NCI-H2196 treated with DMSO at 0.1 percent for 48 hours (cell line): Measurements from ENCODE around the gene MICAL3.
"Not testable (repeated sequence)": the region's sequence is repeated elsewhere in the genome, so short reads cannot be mapped to it uniquely, and the experiment has no call there.

ENCODE experiments used
- DNase-seq: peaks from one replicate; lab custom pipeline; 2025; ENCODE audit not compliant: unreplicated experiment; lab: John Stamatoyannopoulos, UW

Gene MICAL3

DNA sequence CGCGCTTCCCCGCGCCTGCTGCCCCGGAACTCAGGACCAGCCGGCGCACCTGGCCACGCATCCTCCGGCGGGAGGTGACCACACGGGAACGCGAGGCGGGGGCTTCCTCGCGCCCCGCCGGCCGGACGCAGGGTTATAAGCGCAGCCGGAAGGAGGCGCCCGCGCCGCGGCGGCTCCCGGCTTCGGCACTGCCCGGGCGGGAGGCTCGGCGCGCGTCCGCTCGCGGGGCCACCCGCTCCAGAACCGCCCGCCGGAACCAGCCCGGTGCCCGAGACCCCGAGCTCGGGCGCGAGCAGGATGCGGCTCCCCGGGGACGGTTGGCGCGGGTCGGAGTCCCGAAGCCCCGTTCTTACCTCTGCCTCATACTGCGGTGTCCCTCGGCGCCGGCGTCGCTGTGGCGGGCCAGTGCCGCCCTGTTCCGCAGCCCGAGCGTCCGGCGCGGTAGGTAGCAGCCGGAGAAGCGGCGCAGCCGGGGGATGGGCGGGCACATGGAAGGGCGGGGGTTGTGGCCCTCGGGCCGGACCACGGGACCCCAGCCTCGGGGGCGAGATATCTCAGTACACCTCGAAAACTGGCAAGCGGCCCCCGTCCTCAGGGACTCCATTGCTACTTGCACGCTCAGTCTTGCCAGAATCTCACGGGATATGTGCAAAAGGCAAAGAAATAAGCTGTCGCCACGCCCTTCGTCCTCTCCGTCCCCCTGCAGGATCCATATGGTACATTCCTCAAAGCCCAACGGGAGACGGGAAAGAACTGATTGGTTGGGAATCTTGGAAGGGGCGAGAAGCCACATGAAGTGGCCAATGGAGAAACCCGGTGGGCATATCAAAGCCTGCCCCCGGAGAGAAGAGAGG lies 23.1 kb downstream of the MICAL3 start:
- DNase-seq = peak; percentile 95

DNA sequence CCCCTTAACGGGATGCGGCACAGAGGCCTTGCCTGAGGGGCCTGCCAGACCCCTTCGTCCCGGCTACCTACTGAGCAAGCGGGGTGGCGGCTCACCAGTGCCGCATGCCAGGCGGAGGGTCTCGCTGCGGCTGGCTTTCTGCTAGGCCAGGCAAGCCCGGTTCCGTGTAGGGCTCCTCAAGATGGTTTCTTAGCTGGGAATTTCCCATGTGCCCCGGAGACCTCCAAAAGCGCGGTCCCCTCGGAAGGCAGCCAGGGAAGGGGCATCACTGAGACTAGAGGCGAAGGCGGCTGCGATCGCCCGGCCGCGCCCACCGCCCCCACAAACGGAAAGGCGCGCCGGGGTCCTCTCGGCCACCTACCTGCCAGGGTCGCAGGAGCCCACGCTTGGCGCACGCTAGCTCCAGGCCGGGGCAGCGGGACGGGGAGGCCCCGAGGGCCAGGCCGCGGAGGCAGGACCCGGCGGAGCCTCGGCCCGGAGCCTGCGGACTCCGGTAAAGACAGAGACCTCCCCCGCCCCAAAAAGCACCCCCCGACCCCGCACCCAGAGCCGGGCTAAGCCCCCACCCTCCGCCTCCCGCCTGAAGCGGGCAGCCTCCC lies 23.8 kb downstream of the MICAL3 start:
- DNase-seq = no peak

DNA sequence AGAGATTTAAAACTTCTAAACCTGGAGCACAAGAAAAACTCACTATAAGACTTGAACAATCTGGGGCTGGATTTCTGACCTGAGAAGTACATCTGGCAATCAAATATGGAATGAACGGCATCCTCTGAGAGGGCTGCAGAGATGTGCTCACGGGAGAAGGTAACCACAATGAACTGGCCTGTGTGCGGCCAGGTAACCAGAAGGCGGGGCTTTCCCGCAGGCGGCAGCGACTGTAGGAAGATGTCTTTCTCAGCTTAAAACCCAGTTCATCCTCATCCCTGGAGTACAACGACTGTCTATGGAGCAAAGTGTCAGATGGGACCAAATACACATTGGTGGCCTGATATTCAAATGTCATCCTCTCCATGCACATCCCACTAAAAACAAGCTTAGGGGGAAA lies 24.5 kb downstream of the MICAL3 start:
- no peak for DNase-seq

DNA sequence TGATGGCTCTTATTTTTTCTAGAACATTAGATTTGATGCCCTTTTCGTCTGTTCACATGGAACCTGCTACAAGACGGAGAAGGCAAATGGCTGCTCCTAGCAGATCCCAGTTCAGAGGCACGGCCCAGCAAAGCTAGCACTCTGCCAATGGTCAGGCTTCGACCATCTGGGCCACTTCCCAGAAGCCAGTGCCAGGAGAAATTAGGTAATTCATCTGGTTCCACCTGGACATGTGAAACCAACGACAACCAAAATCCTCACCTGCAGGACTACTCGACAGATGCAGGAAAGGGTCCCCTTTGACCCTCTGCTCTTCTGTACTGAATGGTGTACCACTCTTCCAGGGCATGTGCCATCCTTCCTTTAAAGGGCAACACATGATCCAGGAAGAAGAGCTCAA lies 25.4 kb downstream of the MICAL3 start:
- no peak for DNase-seq

DNA sequence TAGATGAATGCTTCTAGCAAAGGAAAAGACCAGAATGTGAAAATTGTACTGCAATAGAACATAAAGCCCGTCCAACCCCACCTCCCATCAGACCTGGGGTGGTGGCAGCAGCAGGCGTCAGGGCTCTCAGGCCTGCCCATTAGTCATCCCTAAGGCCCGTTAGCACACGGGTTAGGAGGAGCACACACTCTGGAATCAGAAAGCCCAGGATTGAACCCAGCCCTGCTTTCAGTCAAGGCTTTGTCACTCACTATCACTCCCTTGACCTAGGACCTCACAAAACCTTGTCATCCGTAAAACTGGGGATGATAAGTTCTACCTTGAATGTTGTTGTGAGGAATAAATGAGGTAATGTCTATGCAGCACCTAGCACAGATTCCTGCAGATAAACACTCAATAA lies 26.9 kb downstream of the MICAL3 start:
- no peak for DNase-seq

DNA sequence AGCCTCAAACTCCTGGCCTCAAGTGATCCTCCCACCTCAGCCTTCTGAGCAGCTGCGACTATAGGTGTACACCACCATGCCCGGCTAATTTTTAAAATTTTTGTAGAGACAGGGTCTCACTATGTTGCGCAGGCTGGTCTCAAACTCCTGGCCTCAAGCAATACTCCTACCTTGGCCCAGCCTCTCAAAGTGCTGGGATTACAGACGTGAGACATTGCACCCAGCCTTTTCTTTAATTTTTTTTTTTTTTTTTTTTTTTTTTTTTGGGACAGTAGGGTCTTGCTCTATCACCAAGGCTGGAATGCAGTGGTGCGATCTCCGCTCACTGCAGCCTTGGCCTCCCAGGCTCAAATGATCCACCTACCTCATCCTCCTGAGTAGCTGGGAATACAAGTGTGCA lies 29.1 kb downstream of the MICAL3 start:
- not testable (repeated sequence) for DNase-seq

DNA sequence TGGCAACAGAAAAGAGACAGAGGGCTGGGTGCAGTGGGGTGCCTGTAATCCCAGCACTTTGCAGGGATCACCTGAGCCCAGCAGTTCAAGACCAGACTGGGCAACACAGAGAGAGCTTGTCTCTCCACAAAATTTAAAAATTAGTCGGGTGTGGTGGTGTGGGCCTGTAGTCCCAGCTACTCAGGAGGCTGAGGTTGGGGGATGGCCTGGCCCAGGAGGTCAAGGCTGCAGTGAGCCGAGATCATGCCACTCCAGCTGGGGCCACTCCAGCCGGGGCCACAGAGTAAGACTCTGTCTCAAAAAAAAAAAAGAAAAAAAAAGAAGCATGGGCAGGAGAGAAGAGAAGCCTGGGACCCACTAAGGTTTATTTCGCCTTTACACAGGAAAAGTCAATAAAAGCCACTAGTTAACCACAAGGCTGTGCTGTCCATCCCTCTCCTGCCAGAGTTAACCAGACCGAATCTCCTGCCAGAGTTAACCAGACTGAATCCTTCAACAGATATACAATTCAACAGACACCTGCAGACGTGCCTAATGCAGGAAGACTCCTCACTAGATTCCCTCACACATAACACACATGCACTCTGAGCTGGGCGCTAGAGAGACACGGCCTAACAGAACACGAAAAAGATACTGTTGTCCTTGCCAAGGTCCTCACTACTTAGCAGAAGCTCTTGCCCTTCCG lies 29.8 kb downstream of the MICAL3 start:
- no peak for DNase-seq

DNA sequence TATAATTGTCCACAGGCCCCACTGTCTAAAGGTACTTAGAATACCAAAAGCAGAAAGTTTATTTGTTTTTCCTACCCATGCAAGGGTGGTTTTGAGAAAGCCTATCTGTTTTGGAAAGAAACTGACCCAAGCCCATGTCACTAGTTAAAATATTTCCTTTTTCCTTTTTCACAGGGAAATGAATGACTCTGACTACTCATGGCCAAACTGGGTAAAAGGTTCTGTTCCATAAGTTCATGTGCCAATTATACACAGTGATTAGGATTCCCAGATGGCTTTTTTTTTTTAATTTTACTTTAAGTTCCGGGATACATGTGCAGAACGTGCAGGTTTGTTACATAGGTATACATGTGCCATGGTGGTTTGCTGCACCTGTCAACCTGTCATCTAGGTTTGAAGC lies 31.4 kb downstream of the MICAL3 start:
- DNase-seq = not testable (repeated sequence)

DNA sequence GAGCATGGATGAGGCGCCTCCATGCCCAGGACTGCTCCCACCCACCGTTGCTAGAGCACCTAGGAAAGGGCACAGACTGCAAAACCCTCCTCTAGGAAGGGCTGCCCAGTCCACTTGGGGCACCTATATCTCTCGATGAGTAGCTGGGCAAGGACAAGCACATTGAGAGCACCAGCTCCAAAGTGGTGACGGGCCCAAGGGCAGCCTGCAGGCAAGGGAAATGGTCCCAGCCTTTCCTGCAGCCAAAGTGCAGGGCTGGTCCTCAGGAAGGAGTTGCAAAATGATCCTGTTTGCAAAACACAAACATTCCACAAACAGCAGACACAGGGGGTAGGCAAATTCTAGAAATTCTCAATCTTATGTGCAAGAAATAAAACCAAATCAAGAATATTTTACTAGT lies 32.4 kb downstream of the MICAL3 start:
- DNase-seq = not testable (repeated sequence)

DNA sequence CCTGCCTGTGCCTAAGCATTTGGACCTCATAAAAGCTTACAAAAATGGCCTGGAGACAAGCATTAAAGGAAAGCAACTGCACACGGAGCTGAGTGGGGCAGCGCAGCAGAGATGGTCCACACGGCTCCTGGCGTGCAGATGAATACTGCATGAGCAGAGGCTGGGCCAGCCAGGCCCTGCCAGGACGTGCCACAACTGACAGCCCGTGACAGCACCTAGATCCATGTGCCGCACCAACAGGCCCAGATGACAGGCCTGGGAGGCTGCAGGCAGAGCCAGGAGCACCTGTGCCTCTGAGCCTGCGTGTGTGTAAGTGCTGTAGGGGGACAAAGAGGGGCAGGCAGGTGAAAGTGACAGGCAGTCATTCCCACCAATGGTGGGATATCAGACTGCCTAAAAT lies 33.4 kb downstream of the MICAL3 start:
- DNase-seq = no peak

DNA sequence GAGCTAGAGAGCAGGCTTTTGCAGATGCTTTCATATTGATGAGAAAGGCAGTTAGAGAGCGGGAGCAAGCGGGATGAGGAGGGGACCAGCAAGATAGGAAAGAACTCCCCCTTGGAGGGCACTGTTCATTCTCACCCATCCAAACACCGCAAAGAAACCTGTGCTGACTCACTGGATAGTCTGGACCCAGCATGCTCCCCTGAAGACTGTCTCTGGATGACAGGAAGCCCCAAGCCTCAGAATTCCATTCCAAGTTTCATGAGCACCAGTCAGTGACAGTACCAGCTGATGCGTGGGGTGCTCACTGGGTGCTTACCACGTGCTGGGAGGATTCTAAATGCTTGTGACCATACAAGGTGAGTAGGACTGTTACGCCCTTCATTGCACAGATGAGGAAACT lies 34.2 kb downstream of the MICAL3 start:
- no peak for DNase-seq

DNA sequence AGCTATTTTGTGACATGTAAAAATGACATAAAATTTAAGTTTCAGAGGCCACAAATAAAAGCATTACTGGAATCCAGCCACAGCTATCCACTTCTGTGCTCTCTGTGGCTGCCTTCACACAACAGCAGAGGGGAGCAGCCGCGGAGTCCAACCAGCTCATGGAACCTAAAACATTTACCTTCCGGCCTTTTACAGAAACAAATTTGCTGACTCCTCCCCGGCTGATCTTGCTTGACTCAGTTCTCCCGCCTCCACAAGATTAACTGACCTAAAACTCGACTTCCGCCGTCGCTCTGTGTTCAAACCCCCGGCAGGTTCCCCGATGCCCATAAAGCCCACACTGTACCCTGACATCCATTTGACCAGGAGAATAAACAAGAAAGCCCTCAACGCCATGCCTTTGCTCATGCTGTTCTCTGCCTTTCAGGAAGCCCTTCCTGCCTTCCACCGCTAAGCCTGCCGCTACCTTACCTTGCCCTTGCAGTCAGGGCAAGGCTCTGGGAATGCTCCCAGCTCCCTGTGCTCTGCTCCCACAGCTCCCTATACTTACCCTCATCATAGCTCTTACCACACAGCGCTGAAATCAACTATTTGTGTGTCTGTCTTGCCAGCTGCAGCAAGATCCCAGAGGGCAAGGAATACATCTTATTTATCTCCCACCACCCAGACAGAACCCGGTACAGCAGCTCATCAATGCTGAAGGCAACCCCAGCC lies 35.4 kb downstream of the MICAL3 start:
- no peak for DNase-seq

DNA sequence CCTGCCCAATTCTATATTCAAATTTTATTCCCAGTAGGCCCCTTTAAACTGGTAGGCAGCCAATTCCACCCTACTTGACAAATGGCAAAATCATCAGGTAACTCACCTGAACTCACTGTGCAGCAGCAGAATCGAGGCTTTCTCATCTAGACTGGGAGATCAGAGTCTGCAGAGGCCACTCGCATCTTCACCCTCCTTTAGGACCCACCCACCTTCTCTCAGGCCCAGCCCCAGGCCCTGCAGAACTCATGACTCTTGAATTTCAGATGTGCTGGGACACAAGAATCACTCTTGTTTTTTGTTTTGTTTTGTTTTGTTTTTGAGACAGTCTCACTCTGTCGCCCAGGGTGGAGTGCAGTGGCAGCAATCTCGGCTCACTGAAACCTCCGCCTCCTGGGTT lies 38.8 kb downstream of the MICAL3 start:
- DNase-seq = no peak

DNA sequence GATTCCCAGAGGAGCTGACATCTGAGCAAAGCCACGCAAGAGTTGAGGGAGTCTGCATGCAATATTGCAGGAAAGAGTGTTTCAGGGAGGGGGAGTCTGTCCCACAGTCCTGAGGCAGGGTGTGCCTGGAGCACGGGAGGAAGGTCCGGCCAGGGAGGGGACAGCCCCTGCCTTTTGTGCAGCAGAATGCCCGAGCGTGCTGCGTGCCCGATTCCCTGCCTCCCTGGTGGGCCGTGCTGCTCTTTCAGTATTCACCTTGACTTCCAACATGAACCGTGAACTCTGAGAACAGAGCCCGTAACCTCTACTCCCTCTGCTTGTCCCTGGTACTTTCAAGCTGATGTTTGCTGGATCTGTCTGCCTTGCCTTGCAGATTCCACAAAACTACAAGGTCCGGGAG lies 39.3 kb downstream of the MICAL3 start:
- not testable (repeated sequence) for DNase-seq

DNA sequence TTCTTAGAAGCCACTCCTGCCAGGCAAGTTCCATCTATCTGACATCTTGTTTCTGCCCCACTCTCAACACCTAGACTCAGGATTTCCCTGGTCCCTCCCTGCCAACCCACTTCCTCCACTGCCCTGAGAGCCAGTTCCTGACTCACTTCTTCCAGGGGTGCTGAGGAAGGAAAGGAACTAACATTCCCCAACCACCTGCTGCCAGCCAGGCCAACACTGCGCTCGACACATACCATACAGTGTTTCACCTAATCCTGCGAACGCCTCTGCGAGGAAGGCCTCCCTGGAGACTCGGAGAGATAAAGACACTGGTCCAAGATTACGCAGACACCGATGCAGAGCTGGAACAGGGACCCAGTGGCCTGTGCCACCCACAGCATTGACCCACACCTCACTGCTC lies 40.2 kb downstream of the MICAL3 start:
- DNase-seq = no peak

DNA sequence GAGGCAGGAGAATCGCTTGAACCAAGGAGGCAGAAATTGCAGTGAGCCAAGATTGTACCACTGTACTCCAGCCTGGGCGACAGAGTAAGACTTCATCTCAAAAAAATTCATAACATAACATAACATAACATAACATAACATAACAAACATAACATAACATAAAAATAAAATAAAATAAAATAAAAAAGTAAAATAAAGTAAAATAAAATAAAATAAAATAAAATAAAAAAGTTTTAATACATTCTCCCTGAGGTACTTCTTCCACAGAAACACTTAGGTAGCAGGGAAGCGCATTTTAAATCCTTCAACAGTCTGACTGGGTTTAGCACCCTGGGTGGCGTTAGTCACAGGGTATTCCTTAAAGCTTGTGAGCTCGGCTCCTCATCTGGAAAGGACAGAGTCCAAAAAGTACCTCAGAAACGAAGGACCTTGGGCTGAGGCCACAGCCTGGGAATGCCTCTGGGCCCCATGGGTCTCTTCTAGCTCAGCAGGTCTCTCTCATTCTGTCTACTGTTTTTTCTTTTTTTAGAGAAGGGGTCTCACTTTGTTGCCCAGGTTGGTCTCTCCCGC lies 41.7 kb downstream of the MICAL3 start:
- no peak for DNase-seq

DNA sequence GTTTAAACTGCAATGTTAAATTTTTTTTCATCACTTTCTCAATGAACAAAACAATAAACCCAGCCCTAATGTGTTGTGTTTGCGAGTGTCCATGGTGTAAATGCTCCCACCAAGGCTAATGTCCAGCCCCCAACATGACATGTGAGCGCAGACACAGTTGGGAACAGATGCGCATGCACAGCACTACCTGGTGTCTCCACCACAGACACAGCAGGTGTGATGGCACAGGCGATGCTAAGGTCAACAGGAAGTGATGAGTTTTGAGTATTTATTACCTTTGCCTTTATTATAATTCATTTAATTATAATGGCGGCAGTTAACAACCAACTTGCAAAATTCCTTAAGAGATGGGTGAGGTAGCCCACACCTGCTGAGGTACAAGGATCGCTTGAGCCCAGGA lies 42.9 kb downstream of the MICAL3 start:
- no peak for DNase-seq

DNA sequence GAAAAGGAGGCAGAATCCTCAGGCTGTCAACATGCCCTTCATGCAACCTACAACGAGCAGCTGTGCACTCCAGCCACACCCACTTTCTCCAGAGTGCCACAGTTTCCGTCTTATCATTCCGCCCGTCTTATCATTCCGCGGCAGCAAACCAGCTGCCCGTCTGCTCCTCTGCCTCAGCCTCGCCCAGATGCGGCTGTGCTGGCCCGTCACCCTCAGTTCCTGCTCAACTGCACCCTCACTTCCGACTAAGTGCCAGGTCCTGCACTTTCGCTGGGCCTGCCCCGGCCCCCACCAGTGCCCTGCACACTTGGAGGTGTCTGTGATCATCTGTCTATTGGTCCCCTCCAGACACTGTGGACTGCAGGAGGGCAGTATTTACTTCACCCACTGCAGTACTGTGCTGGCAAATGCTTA lies 43.7 kb downstream of the MICAL3 start:
- DNase-seq = no peak

DNA sequence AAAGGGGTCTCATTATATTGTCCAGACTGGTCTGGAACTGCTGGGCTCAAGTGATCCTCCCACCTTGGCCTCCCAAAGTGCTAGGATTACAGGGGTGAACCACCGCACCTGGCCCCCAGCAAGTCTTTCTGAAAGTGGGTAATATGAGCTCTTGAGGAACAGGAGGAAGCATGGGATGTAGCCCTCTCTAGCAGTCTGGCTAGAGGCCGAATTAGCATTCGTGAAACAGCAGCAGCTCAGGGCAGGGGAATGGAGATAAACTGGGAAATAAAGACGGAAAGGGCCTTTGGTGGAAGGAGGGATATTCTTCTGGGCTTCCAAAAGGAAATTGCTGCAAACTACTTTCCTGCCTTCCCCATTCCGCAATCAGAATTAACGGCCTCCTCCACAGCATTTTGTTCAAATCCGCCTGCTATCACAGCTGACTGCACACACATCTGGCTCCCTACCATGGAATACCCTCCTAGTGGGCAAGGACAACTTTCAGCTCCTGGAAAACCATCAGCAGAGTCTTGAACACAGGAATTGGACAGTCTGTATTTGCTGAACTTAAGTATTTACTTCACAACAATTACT lies 44.3 kb downstream of the MICAL3 start:
- no peak for DNase-seq

DNA sequence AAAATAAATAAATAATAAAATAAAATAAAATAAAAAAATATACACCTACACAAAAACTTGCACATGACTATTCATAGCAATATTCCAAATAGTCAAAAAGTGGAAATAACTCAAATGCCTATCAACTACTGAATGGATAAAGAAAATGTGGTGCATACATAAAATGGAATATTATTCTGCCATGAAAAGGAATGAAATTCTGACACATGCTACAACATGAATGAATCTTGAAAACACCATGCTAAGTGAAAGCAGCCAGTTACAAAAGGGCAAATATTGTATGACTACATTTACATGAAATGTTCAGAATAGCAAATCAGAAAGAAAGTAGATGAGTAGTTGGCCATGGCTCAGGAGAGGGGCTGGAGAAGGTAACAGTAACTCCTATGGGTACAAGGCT lies 46.3 kb downstream of the MICAL3 start:
- DNase-seq = no peak

DNA sequence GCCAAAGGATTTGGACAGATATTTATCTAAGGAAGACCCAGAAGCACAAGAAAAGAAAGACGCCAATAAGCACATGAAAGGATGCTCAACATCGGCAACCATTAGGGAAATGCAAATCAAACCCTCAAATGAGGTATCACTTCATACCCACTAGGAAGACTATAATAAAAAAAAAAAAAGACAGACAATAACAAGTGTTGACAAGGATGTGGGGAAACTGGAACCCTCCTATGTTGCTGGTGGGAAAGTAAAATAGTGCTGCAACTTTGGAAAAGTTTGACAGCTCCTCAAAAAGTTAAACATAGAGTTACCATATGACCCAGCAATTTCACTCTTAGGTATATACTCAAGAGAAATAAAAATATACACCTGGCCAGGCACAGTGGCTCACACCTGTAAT lies 47.0 kb downstream of the MICAL3 start:
- DNase-seq = no peak
